Measurements from ENCODE around the gene SETD5. TPM values are rescaled to one million over a fixed set of nuclear protein-coding genes. Genes with fewer than 3 reads are reported as not detected.

SETD5 gene
- total RNA-seq, 1 donor from 2014 or later: 25.5 TPM

- no peak for DNase-seq (ENCODE audit: low read depth in 2 of 2)
These were observed 8.7 kb upstream of the SETD5 start for GRCh38 chr3:9388562-9389272.

DNA sequence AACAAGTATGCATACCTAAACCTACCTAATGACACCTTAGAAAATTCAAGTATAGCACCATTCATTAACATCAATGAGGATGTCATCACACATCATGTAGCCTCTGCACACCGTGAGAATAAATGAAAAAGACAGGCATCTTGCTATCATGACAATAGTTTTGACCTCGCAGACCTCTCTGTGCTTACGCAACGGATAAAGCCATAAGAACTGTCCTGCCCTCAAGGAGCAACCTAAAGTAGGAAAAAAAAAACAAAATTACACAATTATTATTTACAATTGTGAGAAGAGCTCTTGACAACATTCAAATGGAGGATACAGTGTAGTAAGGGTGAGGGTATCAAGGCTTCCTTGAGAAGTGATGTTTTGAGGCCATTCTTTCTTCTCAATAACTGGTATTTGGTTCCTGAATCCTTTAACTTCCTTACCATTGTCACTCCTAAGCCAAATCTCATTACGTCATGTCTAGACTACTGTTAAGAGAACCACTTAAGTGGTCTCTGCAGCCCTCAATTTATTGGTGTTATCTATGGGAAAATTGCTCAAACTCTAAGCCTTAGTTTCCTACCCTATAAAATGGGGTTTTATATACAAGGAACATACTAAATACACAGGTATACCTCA lies 7.0 kb upstream of the SETD5 start:
- no peak for DNase-seq (ENCODE audit: low read depth in 2 of 2)

- no peak for DNase-seq (ENCODE audit: low read depth in 2 of 2)
These were observed 5.4 kb upstream of the SETD5 start for GRCh38 chr3:9392041-9392440.

- DNase-seq (ENCODE audit: low read depth in 2 of 2): no peak
These were observed 1.7 kb upstream of the SETD5 start for GRCh38 chr3:9395570-9396300.

DNA sequence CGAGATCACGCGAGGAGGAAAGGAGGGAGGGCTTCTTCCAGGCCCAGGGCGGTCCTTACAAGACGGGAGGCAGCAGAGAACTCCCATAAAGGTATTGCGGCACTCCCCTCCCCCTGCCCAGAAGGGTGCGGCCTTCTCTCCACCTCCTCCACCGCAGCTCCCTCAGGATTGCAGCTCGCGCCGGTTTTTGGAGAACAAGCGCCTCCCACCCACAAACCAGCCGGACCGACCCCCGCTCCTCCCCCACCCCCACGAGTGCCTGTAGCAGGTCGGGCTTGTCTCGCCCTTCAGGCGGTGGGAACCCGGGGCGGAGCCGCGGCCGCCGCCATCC lies 1.1 kb upstream of the SETD5 start:
- peak in 1 of 2 donors; percentile 94 for DNase-seq (ENCODE audit: low read depth in 2 of 2)

DNA sequence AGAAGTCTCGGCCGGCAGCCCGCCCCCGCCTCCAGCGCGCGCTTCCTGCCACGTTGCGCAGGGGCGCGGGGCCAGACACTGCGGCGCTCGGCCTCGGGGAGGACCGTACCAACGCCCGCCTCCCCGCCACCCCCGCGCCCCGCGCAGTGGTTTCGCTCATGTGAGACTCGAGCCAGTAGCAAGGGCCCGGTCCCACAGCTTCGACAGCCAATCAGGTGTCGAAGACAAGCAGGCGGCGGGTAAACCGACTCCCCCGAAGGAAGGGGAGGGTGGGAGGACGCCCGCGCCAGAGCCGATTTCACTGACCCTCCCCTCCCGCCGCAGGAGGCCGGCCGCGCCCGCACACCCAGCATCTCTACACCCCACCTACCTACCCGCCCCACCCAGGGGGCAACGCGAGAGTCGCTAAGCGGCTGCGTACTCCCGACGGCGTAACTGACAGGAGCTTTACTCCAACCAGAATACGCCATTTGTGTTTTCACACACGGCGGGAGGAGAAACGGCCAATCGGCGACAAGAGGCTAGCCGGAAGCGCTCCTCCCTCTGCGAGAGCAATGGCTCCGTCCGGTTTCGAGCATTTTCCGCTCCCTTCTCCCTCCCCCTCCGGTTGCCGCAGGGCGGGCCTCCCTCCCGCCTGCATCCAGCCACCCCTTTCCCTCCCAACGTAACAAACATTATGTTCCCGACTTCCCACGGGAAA lies 633 bp upstream of the SETD5 start:
- DNase-seq (ENCODE audit: low read depth in 2 of 2): peak; percentile 99 to 100

DNA sequence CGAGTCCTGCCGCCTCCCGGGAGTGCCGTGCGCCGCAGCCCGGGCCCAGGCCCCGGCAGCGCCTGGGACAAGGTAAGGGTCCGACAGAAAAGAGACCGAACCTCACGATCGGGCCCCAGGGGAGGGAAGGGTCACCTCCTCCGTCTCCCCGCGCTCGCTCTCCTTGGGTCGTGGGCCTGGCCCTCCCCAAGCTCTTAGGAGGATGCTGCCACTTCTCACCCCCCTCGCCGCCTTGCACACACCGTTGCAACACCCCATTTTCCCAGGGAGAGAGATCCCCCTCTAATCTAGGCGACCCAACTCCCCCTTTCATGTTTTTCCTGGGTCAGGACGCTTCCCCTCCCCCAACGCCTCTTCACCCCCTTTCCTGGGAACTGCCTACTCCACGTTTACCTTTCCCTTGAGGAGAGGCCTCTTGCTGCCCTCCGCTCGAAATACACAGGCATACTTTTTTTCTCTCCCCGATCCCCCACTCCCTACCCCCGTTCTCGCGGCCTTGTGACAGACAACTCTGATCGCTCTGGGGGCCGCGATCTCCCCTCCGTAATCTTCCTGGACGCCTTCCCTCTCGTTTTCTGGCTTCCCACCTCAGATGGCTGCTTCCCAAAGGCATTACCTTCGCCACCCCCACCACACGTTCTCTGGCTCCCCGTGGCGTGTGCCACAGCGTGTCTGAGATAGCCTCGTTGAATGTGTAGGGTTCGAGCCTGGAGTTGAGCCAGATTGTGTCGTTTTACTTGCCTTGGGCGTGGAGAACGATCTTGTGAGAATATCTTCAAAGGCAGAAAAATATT lies 688 bp downstream of the SETD5 start:
- DNase-seq (ENCODE audit: low read depth in 2 of 2): peak in 1 of 2 donors; percentile 46

DNA sequence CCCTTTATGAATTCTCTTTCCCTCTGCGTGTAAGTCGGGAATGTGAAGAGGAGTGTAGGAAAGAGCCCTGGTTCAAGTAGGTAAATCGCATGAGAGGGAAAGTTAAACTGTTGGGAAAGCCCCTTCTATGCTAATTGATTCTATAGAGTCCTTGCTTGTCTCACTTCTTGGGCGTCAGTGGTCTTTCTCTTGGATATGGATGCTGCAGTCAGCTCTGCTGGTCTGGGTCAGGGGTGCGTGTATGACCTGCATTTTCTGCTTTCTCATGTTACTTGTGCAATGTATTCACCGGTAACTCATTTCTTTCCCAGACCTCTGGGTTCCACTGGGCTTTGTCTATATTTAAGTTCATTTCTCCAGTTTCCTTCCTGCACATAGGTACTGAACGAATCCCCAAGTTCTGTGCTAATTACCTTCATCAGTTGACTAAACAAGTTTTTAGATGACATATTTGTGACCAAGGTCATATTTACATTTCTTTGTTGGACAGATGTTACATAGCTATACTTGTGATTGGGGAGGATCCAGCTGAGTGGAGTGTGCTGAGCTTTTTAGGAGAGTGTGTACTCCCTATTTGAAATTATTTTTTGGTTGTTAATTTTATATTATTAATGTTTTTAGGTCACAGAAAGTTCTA lies 1.4 kb downstream of the SETD5 start:
- DNase-seq (ENCODE audit: low read depth in 2 of 2): peak in 1 of 2 donors; percentile 70

DNA sequence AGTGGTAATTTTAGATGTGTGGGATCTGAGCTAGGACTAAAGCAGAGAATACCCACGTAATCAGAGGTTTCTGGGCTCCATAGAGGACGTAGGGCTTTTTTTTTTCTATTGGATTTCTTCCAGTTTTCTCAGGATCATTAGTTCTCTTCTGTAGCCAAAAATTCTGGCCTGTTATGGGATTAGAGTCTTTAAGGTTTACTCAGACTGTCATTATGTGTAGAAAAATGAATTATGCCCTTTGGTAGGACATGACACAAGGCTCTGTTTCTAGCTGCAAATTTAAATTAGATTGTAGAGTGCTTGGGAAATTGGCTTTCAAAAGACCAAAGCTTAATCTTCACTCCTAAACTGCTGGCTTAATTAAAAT lies 1.9 kb downstream of the SETD5 start:
- DNase-seq (ENCODE audit: low read depth in 2 of 2): peak in 1 of 2 donors; percentile 19

DNA sequence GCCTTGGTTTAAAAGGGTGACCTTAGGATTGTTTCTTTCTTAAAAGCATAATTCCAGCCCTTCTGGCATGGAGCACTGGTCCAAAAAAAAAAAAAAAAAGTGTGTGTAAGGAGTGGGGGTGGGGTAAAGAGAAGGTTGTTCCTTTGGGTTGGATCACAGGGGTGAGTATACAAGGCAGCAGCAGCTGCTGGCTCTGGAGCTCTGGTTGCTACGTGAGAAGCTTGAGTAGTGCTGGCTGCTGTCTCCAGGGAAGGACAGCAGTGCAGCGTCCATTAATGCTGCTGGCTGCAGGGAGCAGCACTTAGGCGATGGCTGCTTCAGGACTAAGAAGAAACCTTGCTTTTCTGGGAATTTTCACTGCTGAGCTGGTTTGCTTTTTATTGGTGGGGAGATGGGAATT lies 2.3 kb downstream of the SETD5 start:
- peak in 1 of 2 donors; percentile 86 for DNase-seq (ENCODE audit: low read depth in 2 of 2)

DNA sequence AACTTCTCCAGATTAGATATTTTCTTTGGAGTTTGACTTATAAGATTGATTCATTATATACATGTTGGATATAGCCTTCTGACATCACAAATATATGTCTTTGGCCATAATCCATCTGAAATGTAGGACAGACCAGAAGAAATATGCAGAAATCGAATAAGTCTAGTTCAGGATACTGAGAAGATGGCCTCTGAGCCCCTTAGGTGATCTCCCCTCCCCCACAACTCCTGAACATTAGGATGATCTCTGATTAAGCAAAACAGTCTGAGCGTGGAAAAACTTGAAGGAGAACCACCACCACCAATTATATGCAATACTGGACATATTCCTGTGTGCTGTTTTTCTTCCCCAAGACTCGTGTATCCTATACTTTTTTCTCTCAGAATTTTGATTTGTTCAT lies 3.2 kb downstream of the SETD5 start:
- no peak for DNase-seq (ENCODE audit: low read depth in 2 of 2)

GRCh38 chr3:9401986-9402385 lies 4.6 kb downstream of the SETD5 start:
- DNase-seq (ENCODE audit: low read depth in 2 of 2): no peak

- DNase-seq (ENCODE audit: low read depth in 2 of 2): no peak
These were observed 5.2 kb downstream of the SETD5 start for GRCh38 chr3:9402410-9403228.

DNA sequence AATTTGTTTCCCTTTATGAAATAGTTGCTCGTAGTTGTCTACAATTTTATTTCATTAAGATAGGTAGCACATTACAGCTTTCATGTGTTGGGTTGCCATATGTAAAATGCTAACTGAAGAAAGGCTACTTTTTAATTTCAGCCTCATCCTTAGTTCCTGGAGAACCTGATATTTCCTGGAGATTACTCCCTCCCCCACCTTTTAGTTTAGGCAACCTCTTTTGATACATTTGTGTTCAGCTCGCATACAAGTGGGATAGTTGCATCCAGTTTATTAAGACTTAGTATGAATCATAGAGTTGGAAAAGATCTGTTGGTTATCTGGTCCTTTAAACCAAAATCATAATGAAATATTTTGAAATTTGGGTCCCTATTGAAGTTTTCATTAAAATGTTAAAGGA lies 6.0 kb downstream of the SETD5 start:
- DNase-seq (ENCODE audit: low read depth in 2 of 2): no peak

DNA sequence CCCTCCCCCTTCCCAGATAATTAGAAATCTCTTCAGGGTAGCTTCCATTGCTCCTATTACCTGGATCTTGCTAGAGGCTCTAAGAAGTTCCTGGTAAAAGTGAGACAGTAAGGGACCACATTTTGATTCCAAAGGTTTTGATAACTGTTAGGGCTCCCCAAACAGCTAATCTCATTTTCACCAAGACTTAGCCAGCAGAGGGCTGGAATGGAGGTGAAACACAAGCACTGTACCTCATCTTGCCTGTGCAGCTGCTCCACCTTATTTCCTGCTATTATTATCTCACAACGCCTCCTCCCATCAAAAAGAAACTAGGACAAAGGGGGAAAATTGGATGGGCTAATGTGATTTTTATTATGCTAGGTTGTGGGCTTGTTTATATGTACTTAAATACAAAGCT lies 7.3 kb downstream of the SETD5 start:
- DNase-seq (ENCODE audit: low read depth in 2 of 2): peak in 1 of 2 donors; percentile 40

DNA sequence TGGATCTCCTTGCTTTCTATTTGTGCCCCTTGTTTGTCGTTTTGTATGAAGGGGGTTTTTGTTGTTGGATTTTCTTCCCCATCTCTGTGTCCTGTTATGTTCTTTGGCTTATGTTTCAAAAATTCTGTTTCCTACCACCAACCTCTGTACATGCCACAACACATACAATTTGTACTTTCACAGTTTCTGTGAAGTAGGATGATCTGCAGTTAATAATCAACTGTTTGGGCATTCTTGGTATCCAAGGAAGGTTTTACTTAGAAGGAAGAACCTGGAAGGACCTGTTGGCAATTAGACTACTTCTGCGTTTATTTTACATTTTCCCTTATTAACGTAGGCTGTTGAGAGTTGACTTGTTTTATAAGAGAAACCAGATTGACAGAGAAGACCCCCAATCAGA lies 8.3 kb downstream of the SETD5 start:
- no peak for DNase-seq (ENCODE audit: low read depth in 2 of 2)

- DNase-seq (ENCODE audit: low read depth in 2 of 2): no peak
These were observed 9.6 kb downstream of the SETD5 start for GRCh38 chr3:9406856-9407626.

DNA sequence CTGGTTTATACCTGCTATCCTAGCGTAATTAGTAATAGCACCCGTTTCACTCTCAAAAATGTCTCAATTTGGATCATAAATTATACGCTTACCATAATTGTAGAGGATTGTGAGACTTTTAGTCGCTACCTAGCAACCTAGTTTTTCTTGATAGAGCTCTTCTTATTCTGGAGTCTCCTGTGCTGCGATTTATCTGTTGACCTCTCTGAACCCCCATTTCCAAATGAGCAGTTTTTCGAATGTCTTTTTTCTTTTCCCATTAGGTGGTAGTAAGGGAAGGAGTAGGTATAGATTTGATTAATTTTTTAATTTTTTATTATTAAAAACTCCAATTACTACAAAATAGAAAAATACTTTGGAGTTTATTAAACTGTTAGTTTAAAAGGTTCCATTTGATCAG lies 10.6 kb downstream of the SETD5 start:
- DNase-seq (ENCODE audit: low read depth in 2 of 2): no peak

- no peak for DNase-seq (ENCODE audit: low read depth in 2 of 2)
These were observed 11.1 kb downstream of the SETD5 start for GRCh38 chr3:9408546-9408945.
